ENCODE measurements around the gene PACSIN1. TPM values are rescaled to one million over a fixed set of nuclear protein-coding genes. Genes with fewer than 3 reads are reported as not detected.

The PACSIN1 gene
- polyA plus RNA-seq, 2 donors: 0.01 to 0.04 TPM

DNA sequence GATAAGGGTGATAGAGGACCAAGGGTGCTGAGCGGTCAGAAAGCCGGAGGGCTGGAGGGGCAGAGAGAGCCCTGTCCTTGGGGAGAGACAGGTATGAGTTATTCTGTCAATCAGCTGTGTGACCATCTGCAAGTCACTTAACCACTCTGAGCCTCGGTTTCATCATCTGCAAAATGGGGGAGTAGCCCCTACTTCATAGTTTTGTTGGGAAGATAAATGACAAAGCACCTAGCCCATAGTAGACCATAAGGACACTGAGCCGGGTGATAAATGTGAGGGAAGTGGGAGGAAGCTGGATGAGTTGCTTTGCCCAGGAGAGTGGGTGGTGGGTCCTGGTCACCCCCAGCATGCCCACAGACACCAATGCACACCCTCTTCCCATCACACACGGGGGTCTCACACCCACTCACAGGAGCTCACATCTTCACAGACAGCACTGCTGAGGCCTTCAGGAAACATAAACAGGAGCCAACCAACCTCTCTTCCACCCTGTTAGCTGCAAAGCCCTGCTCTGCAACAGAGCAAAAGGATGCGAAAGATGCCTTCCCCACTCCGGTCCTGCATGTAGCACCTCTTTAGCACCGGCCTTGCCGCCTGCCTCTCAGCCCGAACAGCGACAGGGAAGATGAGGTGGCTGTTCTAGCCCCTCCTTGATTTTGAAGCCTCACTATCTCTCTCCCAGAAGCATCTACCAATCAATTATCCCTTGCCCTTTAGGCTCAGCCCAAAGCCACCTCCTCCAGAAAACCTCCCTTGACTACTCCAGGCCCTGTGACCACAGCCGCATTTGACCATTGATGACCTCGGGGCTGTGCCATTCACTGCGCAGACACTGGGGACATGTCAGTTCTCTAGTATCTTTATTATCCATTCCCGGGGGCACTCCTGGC, 71.3 kb downstream of the PACSIN1 start:
- Histone ChIP-seq H3K36me3 (ENCODE audit: control insufficient read depth in 2 of 2, insufficient read depth in 2 of 2, low read length in 1 of 2) (no peaks in the 10 kb centered on the region), H3K27ac (ENCODE audit: low read depth in 2 of 2, low read length in 1 of 2) (no peak overlapping the region), H3K9me3 (ENCODE audit: control insufficient read depth in 2 of 2, insufficient read depth in 1 of 2, low read depth in 1 of 2, low read length in 1 of 2) (no peaks in the 10 kb centered on the region), H3K27me3 (ENCODE audit: control insufficient read depth in 1 of 2, insufficient read depth in 2 of 2, low read length in 2 of 2) (no peaks in the 10 kb centered on the region), H3K4me1 (ENCODE audit: control insufficient read depth in 2 of 2, insufficient read depth in 2 of 2, low read length in 1 of 2) (peaks cover 0 to 3% of the 10 kb centered on the region in 2 donors), H3K4me3 (ENCODE audit: low read depth in 1 of 2, low read length in 2 of 2) (no peak overlapping the region)
- WGBS, 2 donors: 85 to 86% methylated on average over 15 of the region's 15 CpGs

DNA sequence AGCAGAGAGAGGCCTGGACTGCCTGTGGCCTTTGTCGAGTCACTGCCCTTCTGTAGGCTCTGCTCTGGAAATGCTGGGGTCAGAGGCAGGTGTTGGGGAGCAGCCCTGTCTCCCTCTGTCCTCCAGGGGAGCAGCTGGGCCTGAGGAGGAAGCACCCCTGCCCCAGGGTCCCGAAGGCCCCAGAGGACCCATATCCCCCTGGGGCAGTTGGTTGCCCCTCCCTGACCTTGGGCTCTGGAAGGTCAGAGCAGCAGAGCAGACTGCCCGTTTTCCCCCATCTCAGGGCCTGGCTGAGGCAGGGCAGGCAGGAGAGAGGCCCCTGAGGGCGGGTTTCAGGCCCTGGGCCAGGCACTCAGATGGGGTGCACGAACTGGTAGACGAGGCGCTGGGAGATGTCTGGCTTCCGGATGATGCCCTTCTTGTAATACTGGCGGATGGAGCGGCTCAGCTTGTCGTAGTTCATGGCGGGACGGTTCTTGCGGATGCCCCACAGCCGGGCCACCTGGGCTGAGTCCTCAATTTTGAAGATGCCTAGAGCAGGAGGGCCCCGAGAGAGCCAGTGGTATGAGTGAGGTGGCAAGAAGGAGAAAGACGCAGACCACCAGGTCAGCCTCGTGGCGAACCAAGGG, 72.2 kb downstream of the PACSIN1 start:
- H3K9me3 ChIP-seq (ENCODE audit: control insufficient read depth in 2 of 2, insufficient read depth in 1 of 2, low read depth in 1 of 2, low read length in 1 of 2): no peaks in the 10 kb centered on the region
- WGBS, 2 donors: 87 to 89% methylated on average over 19 of the region's 19 CpGs
- H3K27ac ChIP-seq (ENCODE audit: low read depth in 2 of 2, low read length in 1 of 2): no peak overlapping the region

DNA sequence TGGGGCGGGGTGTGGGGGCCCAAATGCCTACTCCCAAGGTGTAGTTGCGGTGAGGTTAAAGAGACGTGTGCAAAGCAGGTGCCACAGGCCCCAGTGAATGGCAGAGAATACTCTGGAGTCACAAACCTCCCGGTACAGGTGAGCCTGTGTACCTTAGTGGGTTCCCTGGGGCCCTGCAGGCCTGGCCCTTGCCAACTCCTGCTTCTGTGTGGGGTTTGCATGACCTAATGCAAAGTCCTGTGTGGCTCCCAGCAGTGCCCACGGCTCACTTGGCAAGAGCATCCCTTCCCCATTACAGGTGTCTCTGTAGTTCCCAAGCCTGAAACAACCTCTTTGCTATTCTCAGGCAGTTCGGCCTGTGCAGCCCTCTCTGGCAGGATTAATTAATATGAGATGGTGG, 72.7 kb downstream of the PACSIN1 start:
- Histone ChIP-seq H3K27me3 (ENCODE audit: control insufficient read depth in 1 of 2, insufficient read depth in 2 of 2, low read length in 2 of 2) (no peaks in the 10 kb centered on the region), H3K27ac (ENCODE audit: low read depth in 2 of 2, low read length in 1 of 2) (no peak overlapping the region), H3K9me3 (ENCODE audit: control insufficient read depth in 2 of 2, insufficient read depth in 1 of 2, low read depth in 1 of 2, low read length in 1 of 2) (no peaks in the 10 kb centered on the region), H3K4me3 (ENCODE audit: low read depth in 1 of 2, low read length in 2 of 2) (no peak overlapping the region), H3K4me1 (ENCODE audit: control insufficient read depth in 2 of 2, insufficient read depth in 2 of 2, low read length in 1 of 2) (peaks cover 0 to 3% of the 10 kb centered on the region in 2 donors), H3K36me3 (ENCODE audit: control insufficient read depth in 2 of 2, insufficient read depth in 2 of 2, low read length in 1 of 2) (no peaks in the 10 kb centered on the region)
- WGBS, 2 donors: 74 to 84% methylated on average over 6 of the region's 6 CpGs

More for the DNA sequence above, 72.2 kb downstream of the PACSIN1 start:
- Histone ChIP-seq H3K36me3 (ENCODE audit: control insufficient read depth in 2 of 2, insufficient read depth in 2 of 2, low read length in 1 of 2) (no peaks in the 10 kb centered on the region), H3K4me1 (ENCODE audit: control insufficient read depth in 2 of 2, insufficient read depth in 2 of 2, low read length in 1 of 2) (peaks cover 0 to 3% of the 10 kb centered on the region in 2 donors), H3K27me3 (ENCODE audit: control insufficient read depth in 1 of 2, insufficient read depth in 2 of 2, low read length in 2 of 2) (no peaks in the 10 kb centered on the region), H3K4me3 (ENCODE audit: low read depth in 1 of 2, low read length in 2 of 2) (no peak overlapping the region)

DNA sequence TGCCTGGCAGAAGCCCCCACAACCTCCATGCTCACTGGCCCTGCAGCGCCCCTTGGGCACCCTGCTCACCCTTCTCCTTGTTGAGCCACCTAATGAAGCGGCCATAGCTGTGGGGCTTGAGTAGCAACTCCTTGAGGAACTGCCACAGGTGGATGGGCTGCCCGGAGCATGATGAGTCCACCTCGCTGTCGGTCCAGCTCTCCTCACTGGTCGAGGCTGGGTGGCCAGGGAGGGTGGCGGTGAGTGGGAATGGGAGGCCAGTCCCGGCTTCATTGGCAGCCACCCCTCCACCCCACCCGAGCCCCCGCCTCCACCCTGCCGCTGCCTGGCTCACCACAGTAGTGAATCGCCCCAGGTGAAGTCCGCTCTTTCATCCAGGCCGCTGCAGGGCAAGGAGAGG, 73.3 kb downstream of the PACSIN1 start:
- WGBS, 2 donors: 73 to 74% methylated on average over 14 of the region's 14 CpGs
- H3K9me3 ChIP-seq (ENCODE audit: control insufficient read depth in 2 of 2, insufficient read depth in 1 of 2, low read depth in 1 of 2, low read length in 1 of 2): no peaks in the 10 kb centered on the region
- peaks cover 0 to 3% of the 10 kb centered on the region in 2 donors for H3K4me1 ChIP-seq (ENCODE audit: control insufficient read depth in 2 of 2, insufficient read depth in 2 of 2, low read length in 1 of 2)
- H3K36me3 ChIP-seq (ENCODE audit: control insufficient read depth in 2 of 2, insufficient read depth in 2 of 2, low read length in 1 of 2): no peaks in the 10 kb centered on the region
- no peak overlapping the region for H3K27ac ChIP-seq (ENCODE audit: low read depth in 2 of 2, low read length in 1 of 2)
- H3K27me3 ChIP-seq (ENCODE audit: control insufficient read depth in 1 of 2, insufficient read depth in 2 of 2, low read length in 2 of 2): no peaks in the 10 kb centered on the region
- no peak overlapping the region for H3K4me3 ChIP-seq (ENCODE audit: low read depth in 1 of 2, low read length in 2 of 2)

DNA sequence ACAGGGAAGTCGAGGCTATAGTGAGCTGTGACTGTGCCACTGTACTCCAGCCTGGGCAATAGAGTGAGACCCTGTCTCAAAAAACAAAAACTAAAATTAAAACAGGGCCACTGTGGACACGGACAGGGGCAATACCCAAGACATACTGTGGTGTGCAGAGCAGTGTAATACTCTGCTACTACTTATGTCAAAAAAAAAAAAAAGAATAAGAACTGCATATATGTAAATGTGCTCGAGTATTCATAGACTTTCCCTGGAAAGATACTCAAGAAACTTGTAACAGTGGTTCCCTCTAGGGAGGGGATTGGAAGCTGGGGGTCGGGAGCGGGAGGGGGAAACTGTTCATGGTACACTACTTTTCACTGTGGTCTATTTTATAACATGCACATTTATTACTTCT, 74.3 kb downstream of the PACSIN1 start:
- 71 to 76% methylated on average over 5 of the region's 5 CpGs for WGBS, 2 donors
- Histone ChIP-seq H3K4me3 (ENCODE audit: low read depth in 1 of 2, low read length in 2 of 2) (no peak overlapping the region), H3K4me1 (ENCODE audit: control insufficient read depth in 2 of 2, insufficient read depth in 2 of 2, low read length in 1 of 2) (peaks cover 0 to 3% of the 10 kb centered on the region in 2 donors)

DNA sequence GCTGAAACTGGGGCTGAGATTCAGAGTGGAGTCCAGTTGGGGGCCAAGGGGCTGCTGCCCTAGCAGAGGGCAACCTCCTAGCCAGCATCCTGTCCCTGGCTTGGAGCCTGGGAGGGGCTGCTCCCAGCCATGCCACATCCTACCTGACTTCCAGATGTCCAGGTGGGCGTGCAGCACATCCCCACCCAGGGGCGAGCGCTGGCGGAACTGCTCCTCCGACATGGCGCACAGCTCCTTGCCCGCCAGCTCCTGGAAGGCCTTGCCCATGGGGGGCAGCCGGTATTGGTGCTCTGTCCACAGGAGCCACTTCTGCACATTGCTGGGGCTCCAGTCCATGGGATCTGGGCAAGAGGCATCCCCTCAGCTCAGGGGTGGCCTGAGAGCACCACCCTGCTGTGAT, 75.0 kb downstream of the PACSIN1 start:
- 95 to 96% methylated on average over 8 of the region's 8 CpGs for WGBS, 2 donors
- no peak overlapping the region for H3K27ac ChIP-seq (ENCODE audit: low read depth in 2 of 2, low read length in 1 of 2)

More for the DNA sequence above, 74.3 kb downstream of the PACSIN1 start:
- no peaks in the 10 kb centered on the region for H3K27me3 ChIP-seq (ENCODE audit: control insufficient read depth in 1 of 2, insufficient read depth in 2 of 2, low read length in 2 of 2)
- H3K27ac ChIP-seq (ENCODE audit: low read depth in 2 of 2, low read length in 1 of 2): no peak overlapping the region
- no peaks in the 10 kb centered on the region for H3K36me3 ChIP-seq (ENCODE audit: control insufficient read depth in 2 of 2, insufficient read depth in 2 of 2, low read length in 1 of 2)
- no peaks in the 10 kb centered on the region for H3K9me3 ChIP-seq (ENCODE audit: control insufficient read depth in 2 of 2, insufficient read depth in 1 of 2, low read depth in 1 of 2, low read length in 1 of 2)

DNA sequence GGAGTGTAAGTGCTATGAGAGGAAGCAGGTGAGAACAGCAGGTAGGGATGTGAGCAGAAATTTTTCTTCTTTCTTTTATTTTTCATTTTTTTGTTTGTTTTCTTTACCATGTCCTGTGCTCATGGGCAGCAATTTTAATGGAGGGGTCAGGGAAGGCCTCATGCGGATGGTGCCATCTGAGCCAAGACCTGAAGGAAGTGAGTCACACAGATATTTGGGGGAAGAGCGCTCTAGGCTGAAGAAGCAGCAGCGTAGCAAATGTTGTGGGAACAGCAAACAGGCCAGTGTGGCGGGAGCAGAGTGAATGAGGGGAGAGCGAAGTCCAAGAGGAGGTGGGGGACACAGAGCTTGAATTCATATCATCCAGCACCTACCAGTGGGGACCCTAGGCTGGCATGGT, 77.5 kb downstream of the PACSIN1 start:
- H3K4me1 ChIP-seq (ENCODE audit: control insufficient read depth in 2 of 2, insufficient read depth in 2 of 2, low read length in 1 of 2): no peaks in the 10 kb centered on the region
- H3K27me3 ChIP-seq (ENCODE audit: control insufficient read depth in 1 of 2, insufficient read depth in 2 of 2, low read length in 2 of 2): no peaks in the 10 kb centered on the region
- no peak overlapping the region for H3K27ac ChIP-seq (ENCODE audit: low read depth in 2 of 2, low read length in 1 of 2)
- no peak overlapping the region for H3K4me3 ChIP-seq (ENCODE audit: low read depth in 1 of 2, low read length in 2 of 2)
- no peaks in the 10 kb centered on the region for H3K36me3 ChIP-seq (ENCODE audit: control insufficient read depth in 2 of 2, insufficient read depth in 2 of 2, low read length in 1 of 2)
- 79 to 80% methylated on average over 5 of the region's 5 CpGs for WGBS, 2 donors
- H3K9me3 ChIP-seq (ENCODE audit: control insufficient read depth in 2 of 2, insufficient read depth in 1 of 2, low read depth in 1 of 2, low read length in 1 of 2): no peaks in the 10 kb centered on the region

More for the DNA sequence above, 75.0 kb downstream of the PACSIN1 start:
- Histone ChIP-seq H3K9me3 (ENCODE audit: control insufficient read depth in 2 of 2, insufficient read depth in 1 of 2, low read depth in 1 of 2, low read length in 1 of 2) (no peaks in the 10 kb centered on the region), H3K4me1 (ENCODE audit: control insufficient read depth in 2 of 2, insufficient read depth in 2 of 2, low read length in 1 of 2) (peaks cover 0 to 3% of the 10 kb centered on the region in 2 donors), H3K36me3 (ENCODE audit: control insufficient read depth in 2 of 2, insufficient read depth in 2 of 2, low read length in 1 of 2) (no peaks in the 10 kb centered on the region), H3K27me3 (ENCODE audit: control insufficient read depth in 1 of 2, insufficient read depth in 2 of 2, low read length in 2 of 2) (no peaks in the 10 kb centered on the region), H3K4me3 (ENCODE audit: low read depth in 1 of 2, low read length in 2 of 2) (no peak overlapping the region)

DNA sequence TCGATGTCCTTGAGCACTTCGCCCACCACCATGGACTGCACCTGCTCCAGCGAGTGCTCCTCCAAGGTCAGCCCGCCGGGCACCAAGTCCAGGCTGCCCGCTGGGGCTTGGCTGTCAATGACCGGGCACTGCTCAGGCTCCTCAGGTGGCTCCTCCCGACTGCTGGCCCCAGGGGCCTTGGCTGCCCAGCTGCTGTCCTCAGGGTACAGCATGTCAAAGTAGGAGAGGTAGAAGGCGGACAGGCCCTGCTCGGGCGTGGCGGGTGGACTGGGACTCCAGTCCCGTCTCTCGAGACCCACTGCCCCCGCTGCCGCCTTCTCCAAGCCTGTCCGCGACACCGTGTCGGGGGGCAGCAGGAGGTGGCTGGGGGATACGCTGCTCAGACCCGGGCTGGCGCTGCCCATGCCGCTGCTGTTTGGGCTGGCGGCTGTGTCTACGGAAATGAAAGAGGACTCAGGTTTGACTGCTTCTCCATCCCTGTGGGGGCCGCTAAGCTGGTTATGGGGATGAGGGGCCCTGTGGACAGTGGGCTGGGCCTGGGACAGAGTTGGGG, 78.3 kb downstream of the PACSIN1 start:
- H3K4me1 ChIP-seq (ENCODE audit: control insufficient read depth in 2 of 2, insufficient read depth in 2 of 2, low read length in 1 of 2): no peaks in the 10 kb centered on the region
- no peak overlapping the region for H3K27ac ChIP-seq (ENCODE audit: low read depth in 2 of 2, low read length in 1 of 2)
- H3K4me3 ChIP-seq (ENCODE audit: low read depth in 1 of 2, low read length in 2 of 2): no peak overlapping the region
- no peaks in the 10 kb centered on the region for H3K9me3 ChIP-seq (ENCODE audit: control insufficient read depth in 2 of 2, insufficient read depth in 1 of 2, low read depth in 1 of 2, low read length in 1 of 2)
- 89 to 94% methylated on average over 27 of the region's 27 CpGs for WGBS, 2 donors
- H3K27me3 ChIP-seq (ENCODE audit: control insufficient read depth in 1 of 2, insufficient read depth in 2 of 2, low read length in 2 of 2): no peaks in the 10 kb centered on the region
- no peaks in the 10 kb centered on the region for H3K36me3 ChIP-seq (ENCODE audit: control insufficient read depth in 2 of 2, insufficient read depth in 2 of 2, low read length in 1 of 2)

DNA sequence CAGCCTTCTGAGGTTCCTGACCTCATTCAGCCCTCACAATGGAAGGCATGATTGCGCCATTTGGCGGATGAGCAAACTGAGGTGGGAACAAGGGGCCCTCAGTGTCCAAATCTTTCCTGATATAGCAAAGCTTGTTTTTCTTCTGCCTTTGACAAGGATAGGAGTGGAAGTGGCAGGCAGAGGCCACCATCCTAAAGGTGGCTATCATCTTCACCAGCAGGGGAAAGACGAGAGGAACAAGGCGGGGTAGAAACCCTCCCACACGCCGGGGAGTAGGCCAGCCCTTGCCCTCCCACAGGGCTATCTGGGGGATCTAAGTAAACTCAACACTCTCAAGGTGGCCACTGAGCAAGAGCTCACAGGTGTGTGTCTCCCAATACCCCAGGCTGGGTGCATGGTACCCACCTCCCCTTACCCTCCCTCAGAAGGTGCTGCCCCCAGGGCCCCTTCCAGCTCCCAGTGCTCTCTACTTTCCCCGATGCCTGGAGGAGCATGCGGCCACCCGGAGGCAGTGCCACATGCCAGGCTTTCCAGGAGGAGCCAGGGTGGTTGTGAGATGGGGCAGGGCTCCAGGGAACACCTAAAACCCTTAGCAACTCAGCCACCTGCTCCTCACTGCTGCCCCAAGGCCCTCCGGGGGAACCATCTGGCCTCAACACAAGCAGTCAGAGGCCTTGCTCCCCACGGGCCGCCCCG, 79.0 kb downstream of the PACSIN1 start:
- 73 to 74% methylated on average over 13 of the region's 13 CpGs for WGBS, 2 donors
- Histone ChIP-seq H3K36me3 (ENCODE audit: control insufficient read depth in 2 of 2, insufficient read depth in 2 of 2, low read length in 1 of 2) (no peaks in the 10 kb centered on the region), H3K27ac (ENCODE audit: low read depth in 2 of 2, low read length in 1 of 2) (no peak overlapping the region), H3K27me3 (ENCODE audit: control insufficient read depth in 1 of 2, insufficient read depth in 2 of 2, low read length in 2 of 2) (no peaks in the 10 kb centered on the region), H3K9me3 (ENCODE audit: control insufficient read depth in 2 of 2, insufficient read depth in 1 of 2, low read depth in 1 of 2, low read length in 1 of 2) (no peaks in the 10 kb centered on the region), H3K4me3 (ENCODE audit: low read depth in 1 of 2, low read length in 2 of 2) (no peak overlapping the region), H3K4me1 (ENCODE audit: control insufficient read depth in 2 of 2, insufficient read depth in 2 of 2, low read length in 1 of 2) (no peaks in the 10 kb centered on the region)
